ENCODE results near the gene JAKMIP3.

The JAKMIP3 gene

GRCh38 chr10:132037676-132037975 lies 28.1 kb upstream of the JAKMIP3 start:
- Histone ChIP-seq H3K4me2 (ENCODE audit: low read length, poor library complexity, severe bottlenecking) (no peak overlapping the region), H3K9me3 (ENCODE audit: control insufficient read depth, low read length) (no peaks in the 10 kb centered on the region), H3K4ac (ENCODE audit: low read depth in 1 of 2, low read length in 2 of 2) (no peak overlapping the region), H3K79me1 (replicated peaks; ENCODE audit: low read length, poor library complexity, severe bottlenecking) (no peaks in the 10 kb centered on the region), H3K9ac (ENCODE audit: low read length) (no peak overlapping the region), H2AK5ac (ENCODE audit: low read length, severe bottlenecking) (no peak overlapping the region), H3K27ac (ENCODE audit: low read length, poor library complexity, severe bottlenecking) (no peak overlapping the region), H2BK12ac (ENCODE audit: low read length in 2 of 2) (no peak overlapping the region), H3K14ac (ENCODE audit: low read length in 2 of 2) (no peak overlapping the region), H3K36me3 (ENCODE audit: control insufficient read depth in 1 of 2, insufficient read depth in 2 of 2, low read depth in 1 of 2, low read length in 2 of 2) (no peaks in the 10 kb centered on the region), H2BK120ac (ENCODE audit: low read depth, low read length) (no peak overlapping the region), H3K27me3 (ENCODE audit: control insufficient read depth in 1 of 2, insufficient read depth in 1 of 2, low read length in 2 of 2) (peaks cover 84 to 85% of the 10 kb centered on the region in 2 experiments), H3K4me1 (ENCODE audit: control insufficient read depth, insufficient read depth, low read depth, low read length) (peaks cover 18% of the 10 kb centered on the region), H2BK5ac (ENCODE audit: low read depth, low read length, poor library complexity, severe bottlenecking) (no peak overlapping the region), H3K23ac (ENCODE audit: low read length in 2 of 2) (no peak overlapping the region), H3K4me3 (ENCODE audit: insufficient read depth in 1 of 2, low read depth in 1 of 2, low read length in 2 of 2) (no peak overlapping the region), H2AFZ (ENCODE audit: low read depth, low read length) (no peak overlapping the region), H3K18ac (ENCODE audit: low read depth in 1 of 2, low read length in 2 of 2) (no peak overlapping the region), H4K8ac (ENCODE audit: low read length) (no peak overlapping the region), H2BK15ac (ENCODE audit: low read depth, poor library complexity, severe bottlenecking) (no peak overlapping the region), H4K91ac (ENCODE audit: low read length) (no peak overlapping the region)
- no peak for DNase-seq
- 26% methylated on average over 10 of the region's 10 CpGs for WGBS

GRCh38 chr10:132039371-132039770 lies 26.4 kb upstream of the JAKMIP3 start:
- H3K27me3 ChIP-seq (ENCODE audit: control insufficient read depth in 1 of 2, insufficient read depth in 1 of 2, low read length in 2 of 2): peaks cover 82 to 86% of the 10 kb centered on the region in 2 experiments
- no peaks in the 10 kb centered on the region for H3K9me3 ChIP-seq (ENCODE audit: control insufficient read depth, low read length)
- no peak overlapping the region for H2BK15ac ChIP-seq (ENCODE audit: low read depth, poor library complexity, severe bottlenecking)
- H3K4ac ChIP-seq (ENCODE audit: low read depth in 1 of 2, low read length in 2 of 2): no peak overlapping the region
- no peak overlapping the region for H3K9ac ChIP-seq (ENCODE audit: low read length)
- no peak overlapping the region for H3K18ac ChIP-seq (ENCODE audit: low read depth in 1 of 2, low read length in 2 of 2)
- H2BK5ac ChIP-seq (ENCODE audit: low read depth, low read length, poor library complexity, severe bottlenecking): no peak overlapping the region
- WGBS: 71% methylated on average over 7 of the region's 8 CpGs
- H4K91ac ChIP-seq (ENCODE audit: low read length): no peak overlapping the region
- no peak for DNase-seq
- H3K4me1 ChIP-seq (ENCODE audit: control insufficient read depth, insufficient read depth, low read depth, low read length): peaks cover 18% of the 10 kb centered on the region
- no peak overlapping the region for H2BK12ac ChIP-seq (ENCODE audit: low read length in 2 of 2)
- H4K8ac ChIP-seq (ENCODE audit: low read length): no peak overlapping the region
- no peak overlapping the region for H2AFZ ChIP-seq (ENCODE audit: low read depth, low read length)
- no peak overlapping the region for H3K23ac ChIP-seq (ENCODE audit: low read length in 2 of 2)
- H2AK5ac ChIP-seq (ENCODE audit: low read length, severe bottlenecking): no peak overlapping the region
- no peak overlapping the region for H3K14ac ChIP-seq (ENCODE audit: low read length in 2 of 2)
- no peak overlapping the region for H3K4me3 ChIP-seq (ENCODE audit: insufficient read depth in 1 of 2, low read depth in 1 of 2, low read length in 2 of 2)
- H3K4me2 ChIP-seq (ENCODE audit: low read length, poor library complexity, severe bottlenecking): no peak overlapping the region
- H2BK120ac ChIP-seq (ENCODE audit: low read depth, low read length): no peak overlapping the region
- H3K36me3 ChIP-seq (ENCODE audit: control insufficient read depth in 1 of 2, insufficient read depth in 2 of 2, low read depth in 1 of 2, low read length in 2 of 2): no peaks in the 10 kb centered on the region
- H3K79me1 ChIP-seq (replicated peaks; ENCODE audit: low read length, poor library complexity, severe bottlenecking): no peaks in the 10 kb centered on the region
- no peak overlapping the region for H3K27ac ChIP-seq (ENCODE audit: low read length, poor library complexity, severe bottlenecking)

- Histone ChIP-seq H3K79me1 (replicated peaks; ENCODE audit: low read length, poor library complexity, severe bottlenecking) (no peaks in the 10 kb centered on the region), H3K18ac (ENCODE audit: low read depth in 1 of 2, low read length in 2 of 2) (no peak overlapping the region), H3K14ac (ENCODE audit: low read length in 2 of 2) (no peak overlapping the region), H3K23ac (ENCODE audit: low read length in 2 of 2) (no peak overlapping the region), H3K9me3 (ENCODE audit: control insufficient read depth, low read length) (no peaks in the 10 kb centered on the region), H3K4me3 (ENCODE audit: insufficient read depth in 1 of 2, low read depth in 1 of 2, low read length in 2 of 2) (no peak overlapping the region), H2BK12ac (ENCODE audit: low read length in 2 of 2) (no peak overlapping the region), H2AFZ (ENCODE audit: low read depth, low read length) (no peak overlapping the region), H3K4ac (ENCODE audit: low read depth in 1 of 2, low read length in 2 of 2) (no peak overlapping the region), H3K4me1 (ENCODE audit: control insufficient read depth, insufficient read depth, low read depth, low read length) (peaks cover 18% of the 10 kb centered on the region), H3K9ac (ENCODE audit: low read length) (no peak overlapping the region), H2BK15ac (ENCODE audit: low read depth, poor library complexity, severe bottlenecking) (no peak overlapping the region), H2BK5ac (ENCODE audit: low read depth, low read length, poor library complexity, severe bottlenecking) (no peak overlapping the region), H4K8ac (ENCODE audit: low read length) (no peak overlapping the region), H3K27me3 (ENCODE audit: control insufficient read depth in 1 of 2, insufficient read depth in 1 of 2, low read length in 2 of 2) (peaks cover 82 to 86% of the 10 kb centered on the region in 2 experiments), H3K36me3 (ENCODE audit: control insufficient read depth in 1 of 2, insufficient read depth in 2 of 2, low read depth in 1 of 2, low read length in 2 of 2) (no peaks in the 10 kb centered on the region), H3K27ac (ENCODE audit: low read length, poor library complexity, severe bottlenecking) (no peak overlapping the region), H2BK120ac (ENCODE audit: low read depth, low read length) (no peak overlapping the region), H3K4me2 (ENCODE audit: low read length, poor library complexity, severe bottlenecking) (no peak overlapping the region), H2AK5ac (ENCODE audit: low read length, severe bottlenecking) (no peak overlapping the region), H4K91ac (ENCODE audit: low read length) (no peak overlapping the region)
- 87% methylated on average over 7 of the region's 9 CpGs for WGBS
- DNase-seq: no peak
Observed at GRCh38 chr10:132040046-132040445, 25.7 kb upstream of the JAKMIP3 start.

- H3K9ac ChIP-seq (ENCODE audit: low read length): no peak overlapping the region
- DNase-seq: no peak
- H3K27me3 ChIP-seq (ENCODE audit: control insufficient read depth in 1 of 2, insufficient read depth in 1 of 2, low read length in 2 of 2): peaks cover 71 to 77% of the 10 kb centered on the region in 2 experiments
- WGBS: 82% methylated on average over 15 of the region's 15 CpGs
- H3K14ac ChIP-seq (ENCODE audit: low read length in 2 of 2): no peak overlapping the region
- H3K9me3 ChIP-seq (ENCODE audit: control insufficient read depth, low read length): no peaks in the 10 kb centered on the region
- no peak overlapping the region for H4K8ac ChIP-seq (ENCODE audit: low read length)
- H2BK120ac ChIP-seq (ENCODE audit: low read depth, low read length): no peak overlapping the region
- no peak overlapping the region for H3K4me3 ChIP-seq (ENCODE audit: insufficient read depth in 1 of 2, low read depth in 1 of 2, low read length in 2 of 2)
- no peak overlapping the region for H3K27ac ChIP-seq (ENCODE audit: low read length, poor library complexity, severe bottlenecking)
- no peak overlapping the region for H2BK12ac ChIP-seq (ENCODE audit: low read length in 2 of 2)
- H3K18ac ChIP-seq (ENCODE audit: low read depth in 1 of 2, low read length in 2 of 2): no peak overlapping the region
- H3K4ac ChIP-seq (ENCODE audit: low read depth in 1 of 2, low read length in 2 of 2): no peak overlapping the region
- no peak overlapping the region for H3K23ac ChIP-seq (ENCODE audit: low read length in 2 of 2)
- H3K36me3 ChIP-seq (ENCODE audit: control insufficient read depth in 1 of 2, insufficient read depth in 2 of 2, low read depth in 1 of 2, low read length in 2 of 2): no peaks in the 10 kb centered on the region
- H3K4me2 ChIP-seq (ENCODE audit: low read length, poor library complexity, severe bottlenecking): no peak overlapping the region
- no peak overlapping the region for H4K91ac ChIP-seq (ENCODE audit: low read length)
- no peak overlapping the region for H2BK5ac ChIP-seq (ENCODE audit: low read depth, low read length, poor library complexity, severe bottlenecking)
- H2BK15ac ChIP-seq (ENCODE audit: low read depth, poor library complexity, severe bottlenecking): no peak overlapping the region
- no peak overlapping the region for H2AFZ ChIP-seq (ENCODE audit: low read depth, low read length)
- H3K4me1 ChIP-seq (ENCODE audit: control insufficient read depth, insufficient read depth, low read depth, low read length): peaks cover 13% of the 10 kb centered on the region
- no peaks in the 10 kb centered on the region for H3K79me1 ChIP-seq (replicated peaks; ENCODE audit: low read length, poor library complexity, severe bottlenecking)
- no peak overlapping the region for H2AK5ac ChIP-seq (ENCODE audit: low read length, severe bottlenecking)
Observed at GRCh38 chr10:132041340-132041739, 24.4 kb upstream of the JAKMIP3 start.
